Urothelium cell line (cell line): Measurements from ENCODE around the gene NR1H2.
"Not testable (repeated sequence)": the region's sequence is repeated elsewhere in the genome, so short reads cannot be mapped to it uniquely, and the experiment has no call there.

ENCODE experiments used
- DNase-seq: peaks from one replicate; pipeline ENCODE4 v3.0.0; 2011; ENCODE audit warnings: low spot score, mixed read lengths
- FAIRE-seq: peaks from 2 replicates; lab custom pipeline; 2011; peaks lifted over from hg19 to GRCh38; lab: Jason Lieb, UNC

The NR1H2 gene

GRCh38 chr19:50344661-50345318 is 31.5 kb upstream of the NR1H2 start:
- FAIRE-seq: no peak

GRCh38 chr19:50347089-50347581 is 29.1 kb upstream of the NR1H2 start:
- DNase-seq, FAIRE-seq: not testable (repeated sequence)

More at GRCh38 chr19:50344661-50345318, 31.5 kb upstream of the NR1H2 start:
- no peak for DNase-seq

- FAIRE-seq (no peak), DNase-seq (no peak)
Observed at GRCh38 chr19:50349277-50350057, 26.8 kb upstream of the NR1H2 start.

GRCh38 chr19:50352242-50352641 is 24.0 kb upstream of the NR1H2 start:
- no peak for FAIRE-seq
- no peak for DNase-seq

- FAIRE-seq: not testable (repeated sequence)
Observed at GRCh38 chr19:50353487-50353880, 22.8 kb upstream of the NR1H2 start.

GRCh38 chr19:50356691-50357177 is 19.5 kb upstream of the NR1H2 start:
- no peak for FAIRE-seq
- peak; percentile 17 for DNase-seq

More at GRCh38 chr19:50353487-50353880, 22.8 kb upstream of the NR1H2 start:
- DNase-seq: not testable (repeated sequence)

- DNase-seq (peak; percentile 62), FAIRE-seq (no peak)
Observed at GRCh38 chr19:50357178-50358100, 18.8 kb upstream of the NR1H2 start.

- FAIRE-seq (no peak), DNase-seq (peak; percentile 91)
Observed at GRCh38 chr19:50358483-50359327, 17.6 kb upstream of the NR1H2 start.

GRCh38 chr19:50359328-50359818 is 16.9 kb upstream of the NR1H2 start:
- FAIRE-seq: no peak
- DNase-seq: no peak

GRCh38 chr19:50361290-50362029 is 14.8 kb upstream of the NR1H2 start:
- DNase-seq: no peak
- FAIRE-seq: no peak

- FAIRE-seq (no peak), DNase-seq (no peak)
Observed at GRCh38 chr19:50362030-50362412, 14.2 kb upstream of the NR1H2 start.

GRCh38 chr19:50362656-50363424 is 13.4 kb upstream of the NR1H2 start:
- FAIRE-seq: no peak
- no peak for DNase-seq

GRCh38 chr19:50365434-50366306 is 10.6 kb upstream of the NR1H2 start, which contains the start of gene NAPSA:
NAPSA (minus strand) TSS chr19:50365639; CDS start chr19:50365621, 18 bp downstream.
- DNase-seq (no peak), FAIRE-seq (no peak)

- DNase-seq: peak; percentile 90
- FAIRE-seq: peak; percentile 46
Observed at GRCh38 chr19:50368649-50369570, 7.3 kb upstream of the NR1H2 start.

- no peak for DNase-seq
- FAIRE-seq: no peak
Observed at GRCh38 chr19:50371914-50372475, 4.3 kb upstream of the NR1H2 start.

- DNase-seq: peak; percentile 17
- FAIRE-seq: no peak
Observed at GRCh38 chr19:50377051-50377461, 799 bp downstream of the NR1H2 start.
